GM12874 (cell line): ENCODE data around the gene NUDT3.

Source experiments
- CTCF ChIP-seq: IDR thresholded peaks from 2 replicates; pipeline ENCODE4 v1.5.1; 2011; ENCODE audit warnings: low read depth, mild to moderate bottlenecking, control low read depth, low read length, moderate library complexity; ENCODE audit not compliant: insufficient read depth

Gene NUDT3

GRCh38 chr6:34236131-34236442 lies 156.4 kb downstream of the NUDT3 start:
- TF ChIP-seq CTCF = no peak

- no peak for TF ChIP-seq CTCF
These were observed 156.9 kb downstream of the NUDT3 start for GRCh38 chr6:34235307-34236130.

- no peak for TF ChIP-seq CTCF
These were observed 157.7 kb downstream of the NUDT3 start for GRCh38 chr6:34234667-34235306.

GRCh38 chr6:34233867-34234266 lies 158.6 kb downstream of the NUDT3 start:
- TF ChIP-seq CTCF = no peak

- TF ChIP-seq CTCF = no peak
These were observed 159.6 kb downstream of the NUDT3 start for GRCh38 chr6:34232901-34233300.

- TF ChIP-seq CTCF = no peak
These were observed 160.7 kb downstream of the NUDT3 start for GRCh38 chr6:34231566-34232336.

- no peak for TF ChIP-seq CTCF
These were observed 161.7 kb downstream of the NUDT3 start for GRCh38 chr6:34230653-34231371.
